Stimulated activated CD4-positive, alpha-beta T cell treated with anti-CD3 and anti-CD28 coated beads, Interleukin-2, amount 100 ng/mL, for 4 hours (primary cell): Measurements from ENCODE around the gene ALDH1L2.

ENCODE experiments used
- DNase-seq: peaks from one replicate; pipeline ENCODE4 v3.0.0-alpha.2; 2020; ENCODE audit warnings: low read depth

Gene ALDH1L2

GRCh38 chr12:105032703-105033357, 51.4 kb downstream of the ALDH1L2 start:
- DNase-seq = no peak

- no peak for DNase-seq
Observed at GRCh38 chr12:105030820-105031807, 53.1 kb downstream of the ALDH1L2 start.

- DNase-seq = no peak
Observed at GRCh38 chr12:105026411-105026810, 57.8 kb downstream of the ALDH1L2 start.

- no peak for DNase-seq
Observed at GRCh38 chr12:105025890-105026289, 58.4 kb downstream of the ALDH1L2 start.

- no peak for DNase-seq
Observed at GRCh38 chr12:105024928-105025327, 59.3 kb downstream of the ALDH1L2 start.

GRCh38 chr12:105020241-105020962, 63.9 kb downstream of the ALDH1L2 start:
- no peak for DNase-seq

GRCh38 chr12:105018776-105019175, 65.5 kb downstream of the ALDH1L2 start:
- no peak for DNase-seq

GRCh38 chr12:105018012-105018411, 66.2 kb downstream of the ALDH1L2 start:
- no peak for DNase-seq

- DNase-seq = no peak
Observed at GRCh38 chr12:105015543-105015942, 68.7 kb downstream of the ALDH1L2 start.

- no peak for DNase-seq
Observed at GRCh38 chr12:105014603-105015002, 69.7 kb downstream of the ALDH1L2 start.

GRCh38 chr12:105013892-105014291, 70.4 kb downstream of the ALDH1L2 start:
- no peak for DNase-seq

GRCh38 chr12:105001476-105001875, 82.8 kb downstream of the ALDH1L2 start:
- no peak for DNase-seq

GRCh38 chr12:104999347-104999685, 84.9 kb downstream of the ALDH1L2 start:
- no peak for DNase-seq

GRCh38 chr12:104998423-104999346, 85.6 kb downstream of the ALDH1L2 start:
- DNase-seq = no peak

GRCh38 chr12:104997541-104997940, 86.7 kb downstream of the ALDH1L2 start:
- DNase-seq = no peak

- DNase-seq = no peak
Observed at GRCh38 chr12:104994336-104994735, 89.9 kb downstream of the ALDH1L2 start.

- DNase-seq = no peak
Observed at GRCh38 chr12:104991565-104992128, 92.6 kb downstream of the ALDH1L2 start.

- no peak for DNase-seq
Observed at GRCh38 chr12:104990950-104991349, 93.3 kb downstream of the ALDH1L2 start.

- peak; percentile 77 for DNase-seq
Observed at GRCh38 chr12:104986022-104986941, 98.0 kb downstream of the ALDH1L2 start, which contains the start of gene NOPCHAP1. Gene NOPCHAP1, plus strand, starts transcription at chr12:104986316. Its CDS starts 37 bp downstream, at chr12:104986353.

- DNase-seq = no peak
Observed at GRCh38 chr12:104985206-104985605, 99.1 kb downstream of the ALDH1L2 start.
